B cell (primary cell): Measurements from ENCODE around the gene CHCHD4. TPM values are rescaled to one million over a fixed set of nuclear protein-coding genes. Genes with fewer than 3 reads are reported as not detected.

Source experiments
- ATAC-seq: fragments of 200-7000 bp; cut with Tn5 transposase; one replicate; pipeline ENCODE4 v1.10.0; 2021; ENCODE audit warnings: low read depth, mild to moderate bottlenecking, moderate number of reproducible peaks, moderate library complexity
- CTCF ChIA-PET: fragments of 350-600 bp; sonication (Branson Sonifier 250); formaldehyde crosslinking; loops from one replicate; lab custom pipeline; 2021; ENCODE audit warnings: antibody characterized with exemption, inconsistent platforms; lab: Charles Lee
- POLR2A ChIA-PET: fragments of 350-600 bp; sonication (Branson Sonifier 250); formaldehyde crosslinking; loops from one replicate; lab custom pipeline; 2021; ENCODE audit warnings: antibody characterized with exemption; lab: Charles Lee
- DNase-seq: peaks from one replicate; pipeline ENCODE4 v3.0.0; 2013
- H2AFZ ChIP-seq: 2 replicates; pipeline ENCODE4 v1.6.1; 2012; ENCODE audit warnings: mild to moderate bottlenecking, low read depth, low read length; ENCODE audit not compliant: insufficient read depth, poor library complexity, severe bottlenecking
- H3K27ac ChIP-seq, 2 donors: 1 replicate in 1 of 2; 2 replicates in 1 of 2; pipeline ENCODE4 v1.5.1; 2012 to 2013; ENCODE audit warnings: low read length in 2 of 2, mild to moderate bottlenecking in 2 of 2, moderate library complexity in 1 of 2
- H3K27me3 ChIP-seq, 4 experiments: fragments of 200-600 bp in 1 of 4; sonication (generic) in 1 of 4; replicated peaks in 1 of 4; 1 replicate in 2 of 4; 2 replicates in 2 of 4; pipeline versions ENCODE4 v1.6.1 to v1.7.0; 2013 to 2016; ENCODE audit warnings: low read length in 3 of 4, mild to moderate bottlenecking in 2 of 4, mixed read lengths in 1 of 4, moderate library complexity in 1 of 4; ENCODE audit not compliant: insufficient read depth in 4 of 4, control insufficient read depth in 3 of 4; ENCODE audit errors: control extremely low read depth in 1 of 4
- H3K36me3 ChIP-seq, 2 experiments: replicated peaks in 1 of 2; 1 replicate in 1 of 2; 2 replicates in 1 of 2; pipeline versions ENCODE4 v1.6.1 to v1.7.1; 2013; ENCODE audit warnings: low read length in 1 of 2; ENCODE audit not compliant: insufficient read depth in 2 of 2, control insufficient read depth in 1 of 2; ENCODE audit errors: control extremely low read depth in 1 of 2, extremely low read depth in 1 of 2
- H3K4me1 ChIP-seq, 2 donors: fragments of 200-600 bp in 1 of 2; sonication (generic) in 1 of 2; 1 replicate in 1 of 2; 2 replicates in 1 of 2; pipeline versions ENCODE4 v1.5.1 to v1.6.1; 2013 to 2017; ENCODE audit warnings: low read length in 2 of 2; ENCODE audit not compliant: control insufficient read depth in 2 of 2, insufficient read depth in 2 of 2
- H3K4me2 ChIP-seq: replicated peaks from 2 replicates; pipeline ENCODE3; 2012; ENCODE audit warnings: mild to moderate bottlenecking, low read depth, low read length; ENCODE audit not compliant: poor library complexity, severe bottlenecking
- H3K4me3 ChIP-seq, 5 experiments: fragments of 200-600 bp in 1 of 5; sonication (generic) in 1 of 5; 1 replicate in 3 of 5; 2 replicates in 2 of 5; pipeline versions ENCODE4 v1.5.1 to v1.7.0; 2011 to 2016; ENCODE audit warnings: low read length in 4 of 5, mild to moderate bottlenecking in 4 of 5, low read depth in 2 of 5, control low read depth in 1 of 5, moderate library complexity in 1 of 5; ENCODE audit not compliant: insufficient read depth in 1 of 5; ENCODE audit errors: control extremely low read depth in 1 of 5, extremely low read depth in 1 of 5
- H3K79me2 ChIP-seq: fragments of 200-600 bp; sonication (generic); one replicate; pipeline ENCODE4 v1.6.0; 2016; ENCODE audit warnings: low read length; ENCODE audit not compliant: control insufficient read depth, insufficient read depth
- H3K9ac ChIP-seq: fragments of 200-600 bp; sonication (generic); 2 replicates; pipeline ENCODE4 v1.6.1; 2017; ENCODE audit warnings: mild to moderate bottlenecking, low read length, moderate library complexity
- H3K9me3 ChIP-seq, 3 donors: one replicate each; pipeline versions ENCODE4 v1.6.1 to v1.7.1; 2013; ENCODE audit warnings: low read length in 2 of 3; ENCODE audit not compliant: control insufficient read depth in 2 of 3, insufficient read depth in 1 of 3; ENCODE audit errors: control extremely low read depth in 1 of 3
- H4K20me1 ChIP-seq: 2 replicates; pipeline ENCODE4 v1.6.0; 2012; ENCODE audit warnings: mild to moderate bottlenecking, low read length; ENCODE audit not compliant: insufficient read depth, control insufficient read depth, poor library complexity, severe bottlenecking
- H3K27ac Mint-ChIP-seq: one replicate; pipeline ENCODE4 v1.8.0; 2021; ENCODE audit warnings: mixed read lengths
- H3K27me3 Mint-ChIP-seq: one replicate; pipeline ENCODE4 v1.8.0; 2021; ENCODE audit warnings: mixed read lengths
- H3K4me1 Mint-ChIP-seq: one replicate; pipeline ENCODE4 v1.8.0; 2021; ENCODE audit warnings: mixed read lengths
- H3K4me3 Mint-ChIP-seq: one replicate; pipeline ENCODE4 v1.8.0; 2021; ENCODE audit warnings: mixed read lengths
- H3K9me3 Mint-ChIP-seq: one replicate; pipeline ENCODE4 v1.8.0; 2022; ENCODE audit warnings: mixed read lengths; ENCODE audit not compliant: insufficient read depth
- EZH2 ChIP-seq: IDR thresholded peaks from 2 replicates; pipeline ENCODE4 v1.6.1; 2012; ENCODE audit warnings: borderline replicate concordance, low read depth, mild to moderate bottlenecking, moderate library complexity, low read length; ENCODE audit not compliant: insufficient read depth, poor library complexity, severe bottlenecking
- WGBS: methylation state at CpG from one replicate; pipeline ENCODE4 v1.1.5; 2013; ENCODE audit warnings: missing lambda C conversion rate; ENCODE audit not compliant: insufficient coverage; 5-methylcytosine and 5-hydroxymethylcytosine counted together
- intact Hi-C: fragments of 100-400 bp; cut with micrococcal nuclease; formaldehyde crosslinking; loops from one replicate; pipeline ENCODE4 v1.10.0; 2022
- polyA plus RNA-seq: library from polyadenylated mRNA; depleted of rRNA; stranded (reverse); fragments of >200 nt; gene quantifications from 2 replicates; pipeline ENCODE4 v1.2.3, GENCODE V29; 2012
- total RNA-seq, 2 donors: library from RNA; stranded (reverse); fragments of 120-200 nt in 1 of 2; gene quantifications; 1 replicate in 1 of 2; 2 replicates in 1 of 2; pipeline versions ENCODE4 v1.2.3 to v1.2.4, GENCODE V29; 2013 to 2022
- TF ChIP-seq, protein P1 (sequence below): fragments of 200-600 bp; IDR thresholded peaks from one replicate; pipeline ENCODE4 v1.8.0; 2022; ENCODE audit warnings: antibody characterized with exemption, mild to moderate bottlenecking

CHCHD4 gene
- total and polyA plus RNA-seq, 2 donors (not counting 1 experiment from before 2014, with no cell fraction given) = 3.7 to 8.0 TPM

DNA sequence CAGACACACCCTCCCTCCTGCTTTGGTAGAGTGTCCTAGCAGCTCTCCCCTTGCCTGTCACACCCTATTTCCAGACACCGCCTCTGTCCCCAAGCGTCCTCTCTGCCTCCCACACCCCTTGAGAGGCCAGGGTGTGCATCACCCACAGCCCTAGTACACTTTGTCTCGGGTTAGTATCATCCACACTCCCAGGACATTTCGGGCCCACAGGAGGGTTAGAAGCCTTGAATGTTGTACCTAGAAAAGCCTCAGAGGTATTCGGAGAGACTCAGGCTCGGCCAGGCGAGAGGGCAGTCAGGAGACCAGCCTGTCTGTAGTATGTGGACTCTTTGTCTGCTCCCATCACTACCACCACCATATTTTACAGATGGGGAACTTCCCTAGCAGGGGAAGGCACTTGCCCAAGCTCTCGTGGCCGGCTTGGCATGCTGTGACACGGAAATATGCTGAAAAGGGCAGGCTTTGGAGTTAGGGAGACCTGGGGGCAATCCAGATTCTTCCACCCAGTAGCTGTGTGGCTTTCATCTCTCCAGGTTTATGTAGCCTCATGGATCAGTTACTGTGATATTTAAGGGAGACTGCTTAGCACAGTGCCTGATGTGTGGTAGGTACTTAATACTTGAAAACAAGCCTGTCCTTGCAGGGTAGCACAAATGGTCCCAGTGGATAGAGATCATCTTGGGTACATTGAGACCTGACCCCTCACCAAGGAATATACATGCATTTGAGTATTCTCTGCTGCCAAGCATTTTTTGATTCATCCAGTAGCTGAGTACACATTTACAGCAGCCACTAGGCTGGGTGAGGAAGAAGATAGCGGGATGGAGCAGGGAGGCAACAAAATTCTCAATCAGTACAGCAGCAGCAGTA is 1.6 kb upstream of the CHCHD4 start:
- Mint-ChIP-seq H3K27me3 (no peaks in the 10 kb centered on the region), H3K4me1 (peaks cover 45% of the 10 kb centered on the region), H3K4me3 (peak overlapping the region; percentile 97), H3K9me3 (no peaks in the 10 kb centered on the region), H3K27ac (peak overlapping the region; percentile 95)
- no peak overlapping the region for H3K27ac ChIP-seq
- H3K79me2 ChIP-seq = peaks cover 74% of the 10 kb centered on the region
- peaks cover 24 to 32% of the 10 kb centered on the region in 2 donors for H3K4me1 ChIP-seq
- POLR2A ChIA-PET = interaction anchor here (0.7 to 2.9 kb wide), 3 partner anchors 26 to 615 kb away, joined by 3 to 28 read pairs (median 7); partner anchors contain the start of genes LSM3 and XPC
- peak overlapping the region; percentile 5 to 97 (median 85) for H3K4me3 ChIP-seq
- no peaks in the 10 kb centered on the region for H3K27me3 ChIP-seq
- H3K9ac ChIP-seq = peak overlapping the region; percentile 86
- TF ChIP-seq, protein P1, sequence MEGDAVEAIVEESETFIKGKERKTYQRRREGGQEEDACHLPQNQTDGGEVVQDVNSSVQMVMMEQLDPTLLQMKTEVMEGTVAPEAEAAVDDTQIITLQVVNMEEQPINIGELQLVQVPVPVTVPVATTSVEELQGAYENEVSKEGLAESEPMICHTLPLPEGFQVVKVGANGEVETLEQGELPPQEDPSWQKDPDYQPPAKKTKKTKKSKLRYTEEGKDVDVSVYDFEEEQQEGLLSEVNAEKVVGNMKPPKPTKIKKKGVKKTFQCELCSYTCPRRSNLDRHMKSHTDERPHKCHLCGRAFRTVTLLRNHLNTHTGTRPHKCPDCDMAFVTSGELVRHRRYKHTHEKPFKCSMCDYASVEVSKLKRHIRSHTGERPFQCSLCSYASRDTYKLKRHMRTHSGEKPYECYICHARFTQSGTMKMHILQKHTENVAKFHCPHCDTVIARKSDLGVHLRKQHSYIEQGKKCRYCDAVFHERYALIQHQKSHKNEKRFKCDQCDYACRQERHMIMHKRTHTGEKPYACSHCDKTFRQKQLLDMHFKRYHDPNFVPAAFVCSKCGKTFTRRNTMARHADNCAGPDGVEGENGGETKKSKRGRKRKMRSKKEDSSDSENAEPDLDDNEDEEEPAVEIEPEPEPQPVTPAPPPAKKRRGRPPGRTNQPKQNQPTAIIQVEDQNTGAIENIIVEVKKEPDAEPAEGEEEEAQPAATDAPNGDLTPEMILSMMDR = no peak
- TF ChIP-seq EZH2 = no peak
- H2AFZ ChIP-seq = peak overlapping the region; percentile 92
- no peak for ATAC-seq
- 70% methylated on average over 6 of the region's 11 CpGs for WGBS
- CTCF ChIA-PET = interaction anchor here (1.2 to 1.7 kb wide), 2 partner anchors 52 to 77 kb away, joined by 4 to 7 read pairs; partner anchors contain the start of genes LSM3 and XPC
- peak overlapping the region; percentile 83 for H3K4me2 ChIP-seq
- H3K36me3 ChIP-seq = peaks cover 0 to 24% of the 10 kb centered on the region in 2 experiments
- intact Hi-C loops = loop anchor here (10.0 kb wide), 1 partner anchor 1479 kb away; the partner anchor contains the start of genes BTD and HACL1
- peaks cover 31% of the 10 kb centered on the region for H4K20me1 ChIP-seq
- H3K9me3 ChIP-seq = no peaks in the 10 kb centered on the region
- DNase-seq = peak; percentile 6
